Stimulated activated CD4-positive, alpha-beta T cell treated with anti-CD3 and anti-CD28 coated beads, Interleukin-4, amount 100 ng/mL, for 48 hours (primary cell): ENCODE data around the gene HCFC1.
A peak's percentile ranks its signal among the peaks of the same experiment; 100 is the strongest.

Source experiments
- DNase-seq, 2 donors: peaks; one replicate each; pipeline ENCODE4 v3.0.0-alpha.2; 2020; ENCODE audit warnings: low read depth in 2 of 2

HCFC1 gene

GRCh38 chrX:153974003-153974725 is 2.5 kb upstream of the HCFC1 start:
- DNase-seq = no peak

GRCh38 chrX:153973127-153974002 is 1.7 kb upstream of the HCFC1 start:
- DNase-seq = no peak

- DNase-seq = peak; percentile 74 to 83
These were observed 929 bp upstream of the HCFC1 start, which contains the start of gene TMEM187 for GRCh38 chrX:153972368-153973126. TMEM187 (plus strand) TSS chrX:153972754; CDS start chrX:153982063, 9,309 bp downstream.

- peak; percentile 73 to 81 for DNase-seq
These were observed 531 bp downstream of the HCFC1 start for GRCh38 chrX:153971124-153971449.

- no peak for DNase-seq
These were observed 1.1 kb downstream of the HCFC1 start for GRCh38 chrX:153970357-153971123.

GRCh38 chrX:153969904-153970356 is 1.7 kb downstream of the HCFC1 start:
- DNase-seq = no peak

GRCh38 chrX:153969125-153969903 is 2.3 kb downstream of the HCFC1 start:
- DNase-seq = no peak

GRCh38 chrX:153968754-153969124 is 2.9 kb downstream of the HCFC1 start:
- no peak for DNase-seq

- DNase-seq = no peak
These were observed 3.4 kb downstream of the HCFC1 start for GRCh38 chrX:153968255-153968654.

- DNase-seq = no peak
These were observed 3.9 kb downstream of the HCFC1 start for GRCh38 chrX:153967536-153968224.

- peak in 1 of 2 donors; percentile 32 for DNase-seq
These were observed 4.6 kb downstream of the HCFC1 start for GRCh38 chrX:153966841-153967535.

- no peak for DNase-seq
These were observed 5.3 kb downstream of the HCFC1 start for GRCh38 chrX:153966283-153966688.

- DNase-seq = no peak
These were observed 6.2 kb downstream of the HCFC1 start for GRCh38 chrX:153965406-153965805.

- no peak for DNase-seq
These were observed 7.5 kb downstream of the HCFC1 start for GRCh38 chrX:153964105-153964504.

GRCh38 chrX:153963546-153963945 is 8.1 kb downstream of the HCFC1 start:
- DNase-seq = no peak

- DNase-seq = no peak
These were observed 10.3 kb downstream of the HCFC1 start for GRCh38 chrX:153961292-153961691.

- no peak for DNase-seq
These were observed 10.8 kb downstream of the HCFC1 start for GRCh38 chrX:153960786-153961185.

GRCh38 chrX:153960077-153960476 is 11.5 kb downstream of the HCFC1 start:
- no peak for DNase-seq

- DNase-seq = no peak
These were observed 12.0 kb downstream of the HCFC1 start for GRCh38 chrX:153959649-153960048.
